Posterior cingulate gyrus (tissue), 11 donors: Measurements from ENCODE around the gene ZNF697.

Experiments used
- DNase-seq, 10 donors: peaks; one replicate each; pipeline versions ENCODE4 v3.0.0 to v3.0.0-alpha.2; 2020 to 2021; ENCODE audit warnings: mixed read lengths in 3 of 10
- intact Hi-C: fragments of 100-400 bp; cut with DNase I; formaldehyde crosslinking; loops from one replicate; pipeline ENCODE4 v1.15.1; 2023

ZNF697 gene

DNA sequence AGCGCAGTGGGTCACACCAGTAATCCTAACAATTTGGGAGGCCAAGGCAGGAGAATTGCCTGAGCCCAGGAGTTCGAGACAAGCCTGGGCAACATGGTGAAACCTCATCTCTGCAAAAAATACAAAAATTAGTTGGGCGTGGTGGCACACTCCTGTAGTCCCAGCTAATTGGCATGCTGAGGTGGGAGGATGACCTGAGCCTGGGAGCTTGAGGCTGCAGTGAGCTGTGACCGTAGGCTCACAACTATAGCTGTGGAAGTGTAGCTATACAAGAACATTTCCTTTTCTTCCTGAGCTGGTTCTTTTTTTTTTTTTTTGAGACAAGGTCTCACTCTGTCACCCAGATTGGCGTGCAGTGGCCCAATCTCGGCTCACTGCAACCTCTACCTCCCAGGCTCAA is 19.1 kb upstream of the ZNF697 start:
- DNase-seq: no peak
- intact Hi-C loops: no loop called here

DNA sequence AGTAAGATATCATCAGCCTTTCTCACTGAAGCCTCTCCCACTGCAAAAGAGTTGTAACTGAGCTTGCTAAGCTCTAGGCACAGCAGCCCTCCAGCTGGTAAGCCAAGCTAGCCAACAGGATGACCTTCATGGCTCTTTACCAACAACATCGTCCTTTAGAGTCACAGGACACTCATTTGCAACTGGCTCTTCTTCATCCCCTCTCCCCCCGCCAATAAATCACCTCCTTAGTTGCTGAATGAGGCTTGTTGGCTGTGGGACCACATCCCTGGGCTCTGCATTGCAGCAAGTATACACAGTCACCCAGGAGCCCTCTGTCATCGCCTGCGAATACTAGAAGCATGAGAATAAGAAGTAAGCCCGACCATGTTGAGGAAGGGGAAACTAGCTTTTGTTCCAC is 16.0 kb upstream of the ZNF697 start:
- DNase-seq: no peak

DNA sequence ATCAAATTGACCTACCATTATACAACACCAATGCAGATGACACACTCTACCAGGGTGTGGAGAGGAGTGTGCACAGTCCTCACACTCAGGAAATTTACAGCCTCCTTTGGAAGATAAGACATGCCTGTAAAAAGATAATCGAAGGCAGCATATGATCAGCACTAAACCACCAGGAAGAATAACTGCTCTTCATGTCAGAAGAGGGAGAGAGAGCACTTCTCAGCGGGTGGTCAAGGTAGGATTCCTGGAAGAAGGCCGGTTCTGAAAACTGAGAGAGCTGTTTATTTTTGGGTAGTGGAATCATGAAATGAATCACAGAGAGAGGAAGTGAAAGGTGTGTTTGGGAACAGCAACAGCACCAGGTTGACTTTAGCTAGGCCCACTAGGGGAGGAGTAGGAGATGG is 14.0 kb upstream of the ZNF697 start:
- intact Hi-C loops: loop anchor here (5.0 kb wide), 1 partner anchor 115 kb away; no protein-coding TSS in a partner anchor

More for the DNA sequence above, 16.0 kb upstream of the ZNF697 start:
- intact Hi-C loops: loop anchor here (5.0 kb wide), 1 partner anchor 117 kb away; no protein-coding TSS in a partner anchor

DNA sequence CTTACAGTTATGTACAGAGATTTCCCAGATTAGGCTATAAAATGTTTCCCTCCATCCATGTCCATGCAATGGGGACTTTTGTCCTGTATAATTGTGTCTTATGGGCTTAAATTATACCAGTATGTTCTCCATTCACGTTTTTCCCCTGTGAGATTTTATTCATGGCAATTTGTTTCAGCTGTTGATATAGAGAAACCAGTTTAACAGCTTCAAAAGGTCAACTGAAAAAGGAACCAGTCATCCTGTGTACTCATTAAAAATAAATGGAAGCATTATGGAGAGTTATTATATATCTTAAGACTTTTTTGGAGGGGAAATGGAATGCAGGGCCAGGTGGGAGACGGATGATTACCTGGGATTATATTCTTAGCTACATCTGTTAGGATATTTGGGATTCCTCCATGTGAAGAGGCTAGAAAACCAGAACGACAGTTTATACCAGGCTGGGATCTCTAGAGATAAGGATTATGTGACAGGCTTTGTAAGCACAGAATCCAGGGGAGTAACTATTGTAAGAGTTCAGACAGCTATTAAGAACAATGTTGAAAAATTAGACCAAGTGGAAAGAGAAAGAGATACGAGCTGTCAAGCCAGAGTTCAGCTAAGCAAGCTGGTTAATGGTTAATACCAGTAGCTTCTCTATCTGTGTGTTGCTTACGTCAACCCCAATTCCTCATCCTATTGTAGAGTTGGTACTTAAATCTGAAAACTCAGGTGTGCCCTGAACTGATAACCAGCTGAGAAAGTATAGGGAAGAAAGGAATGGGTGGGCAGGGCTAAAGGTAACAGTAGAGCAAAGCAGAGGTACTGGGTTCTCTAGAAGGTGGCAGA is 12.4 kb upstream of the ZNF697 start:
- intact Hi-C loops: loop anchor here (5.0 kb wide), 1 partner anchor 113 kb away; no protein-coding TSS in a partner anchor
- no peak for DNase-seq

More for the DNA sequence above, 14.0 kb upstream of the ZNF697 start:
- no peak for DNase-seq

DNA sequence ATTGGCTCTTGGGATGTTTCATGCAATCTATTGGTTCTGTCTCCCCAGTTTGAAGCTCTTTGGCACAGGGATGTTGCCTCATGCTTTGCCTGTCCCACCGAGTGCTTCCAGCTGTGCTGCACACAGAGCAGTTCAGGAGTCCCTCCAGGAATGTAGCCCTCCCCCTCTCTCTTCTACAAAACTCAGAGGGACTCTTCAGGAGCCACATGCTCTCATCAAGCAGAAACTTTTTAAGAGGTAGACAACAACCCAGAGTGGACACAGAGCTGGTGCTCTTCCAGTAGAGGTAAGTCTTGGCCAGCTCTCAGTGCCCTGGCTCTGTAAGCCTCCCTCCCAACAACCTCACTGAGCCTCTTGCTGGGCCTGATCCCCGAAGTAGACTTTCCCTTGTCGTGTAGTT is 11.6 kb upstream of the ZNF697 start:
- DNase-seq: no peak
- intact Hi-C loops: loop anchor here (5.0 kb wide), 1 partner anchor 112 kb away; no protein-coding TSS in a partner anchor

DNA sequence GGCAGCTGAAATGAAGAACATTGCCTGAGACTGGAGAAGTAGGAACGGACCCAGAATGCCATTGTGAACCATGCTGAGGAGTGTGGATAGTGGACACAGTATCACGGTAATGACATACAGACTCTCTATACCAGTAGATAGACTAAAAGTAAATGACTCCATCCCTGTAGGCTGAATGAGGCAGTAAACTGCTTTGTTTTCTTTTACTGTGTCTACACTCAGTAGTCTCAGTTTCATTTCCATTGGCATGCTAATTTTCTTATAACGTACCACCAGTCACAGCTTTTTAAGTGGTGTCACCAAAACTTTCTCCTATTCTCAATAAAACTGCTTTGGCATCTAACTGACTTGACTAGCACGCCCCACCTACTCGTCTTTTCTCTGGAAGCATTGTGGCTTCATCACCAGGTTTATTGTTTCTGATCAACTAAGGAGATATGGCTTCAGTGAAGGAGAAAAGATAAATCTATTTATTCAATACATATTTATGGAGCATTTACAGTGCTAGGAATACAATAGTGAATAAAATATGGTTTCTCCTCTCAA is 8.4 kb upstream of the ZNF697 start:
- intact Hi-C loops: no loop called here

DNA sequence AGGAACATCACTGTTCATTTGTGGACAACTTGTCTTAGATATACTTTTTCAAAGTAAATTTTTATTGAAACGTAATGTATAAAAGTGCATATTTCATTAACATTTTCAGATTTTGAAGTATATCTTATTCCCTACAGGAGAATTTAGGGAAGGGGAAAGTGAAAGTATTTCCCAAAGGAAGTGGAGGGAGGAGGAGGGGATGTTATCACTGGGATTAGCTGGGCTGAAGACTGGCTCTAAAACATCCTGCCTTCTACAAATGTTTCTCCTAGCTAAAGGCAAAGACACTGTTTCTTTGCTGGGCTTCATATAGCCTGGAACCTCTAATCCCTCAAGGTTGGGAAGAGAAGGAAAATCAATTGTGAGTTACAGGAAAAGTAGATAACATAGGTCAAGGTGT is 7.1 kb upstream of the ZNF697 start:
- intact Hi-C loops: no loop called here
- no peak for DNase-seq

More for the DNA sequence above, 8.4 kb upstream of the ZNF697 start:
- no peak for DNase-seq

DNA sequence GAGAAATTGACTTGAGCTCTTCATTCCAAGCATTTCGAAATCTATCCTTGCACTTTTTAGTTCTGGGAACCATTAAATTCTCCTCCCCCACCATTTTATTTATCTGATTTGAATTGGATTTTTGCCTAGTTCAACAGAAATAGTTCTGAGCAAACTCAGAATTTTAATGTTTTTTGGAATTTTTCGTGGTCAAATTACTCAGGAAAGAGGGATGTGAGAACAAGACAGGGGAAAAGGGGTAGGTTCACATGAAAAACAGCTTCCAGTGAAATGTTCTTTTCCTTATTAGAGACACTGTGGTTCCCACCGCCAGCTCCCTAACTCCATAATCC is 5.7 kb upstream of the ZNF697 start:
- DNase-seq: no peak
- intact Hi-C loops: no loop called here

DNA sequence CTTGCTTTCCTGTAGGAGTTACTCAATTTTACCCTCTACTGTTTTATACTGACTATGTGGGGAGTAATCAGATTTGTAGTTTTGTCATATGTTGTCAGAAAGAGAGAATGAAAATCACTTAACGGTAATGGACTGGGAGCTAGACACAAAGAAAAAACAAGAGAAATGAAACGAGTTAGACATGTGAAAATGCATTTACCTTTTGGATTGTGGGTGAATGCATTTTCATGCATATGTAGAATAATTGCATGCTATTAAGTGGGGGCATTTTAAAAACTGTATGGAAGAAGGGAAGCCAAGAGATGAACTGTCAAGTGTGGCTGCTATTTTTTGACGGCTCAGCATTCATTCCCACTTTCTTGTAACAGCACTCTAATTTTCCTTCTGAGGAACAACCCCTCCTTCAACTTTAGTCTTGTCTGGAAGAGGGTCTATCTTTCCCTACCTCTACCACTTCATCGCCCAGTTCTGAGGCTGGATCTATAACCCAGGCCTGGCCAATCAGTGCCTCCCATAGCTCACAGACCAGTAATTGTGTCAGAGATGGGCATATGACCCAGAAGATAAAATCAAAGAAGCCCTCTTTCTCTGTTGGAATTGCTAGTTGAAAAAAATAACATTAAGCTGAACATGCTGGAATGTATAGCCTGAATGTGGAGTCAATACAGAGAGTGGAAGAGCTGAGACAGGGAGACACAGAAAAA is 5.2 kb upstream of the ZNF697 start:
- intact Hi-C loops: no loop called here
- no peak for DNase-seq

DNA sequence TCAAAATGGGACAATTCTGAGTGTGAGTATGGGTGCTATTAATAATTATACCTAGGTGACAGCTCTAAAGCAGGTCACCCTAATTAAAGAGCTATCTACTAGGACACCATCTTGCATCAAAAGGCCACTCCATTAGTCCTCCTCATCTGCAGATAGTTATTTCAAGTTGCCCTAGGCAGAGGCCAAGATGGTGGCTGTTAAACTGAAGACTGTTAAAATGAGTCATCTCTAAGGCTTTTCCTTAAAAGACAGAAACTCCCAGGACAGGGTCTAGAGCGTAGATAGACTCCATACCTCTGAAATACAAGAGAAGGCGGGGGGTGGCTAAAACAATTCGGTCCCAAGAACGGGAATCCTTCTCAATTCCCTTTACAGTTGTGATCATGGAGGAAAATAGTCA is 4.5 kb upstream of the ZNF697 start:
- DNase-seq: no peak
- intact Hi-C loops: no loop called here

DNA sequence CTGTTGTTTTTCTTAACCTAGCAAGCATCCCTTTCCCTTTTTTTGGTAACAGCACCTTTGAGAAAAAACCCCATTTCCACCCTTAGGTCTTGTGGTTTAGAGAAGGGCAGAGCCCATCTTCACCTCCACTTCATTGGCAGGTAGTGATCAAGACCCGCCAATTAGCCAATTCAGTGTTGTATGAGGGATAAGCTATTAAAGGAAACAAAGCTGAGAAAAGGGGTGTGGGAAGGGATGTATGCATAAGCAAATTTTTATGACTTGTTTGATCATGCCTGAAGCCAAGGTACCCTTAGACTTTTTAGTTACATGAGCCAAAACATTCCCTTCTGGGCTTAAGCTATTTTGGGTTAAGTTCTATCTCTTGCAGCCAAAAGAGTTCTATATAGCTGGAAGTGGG is 3.6 kb upstream of the ZNF697 start:
- no peak for DNase-seq
- intact Hi-C loops: no loop called here

DNA sequence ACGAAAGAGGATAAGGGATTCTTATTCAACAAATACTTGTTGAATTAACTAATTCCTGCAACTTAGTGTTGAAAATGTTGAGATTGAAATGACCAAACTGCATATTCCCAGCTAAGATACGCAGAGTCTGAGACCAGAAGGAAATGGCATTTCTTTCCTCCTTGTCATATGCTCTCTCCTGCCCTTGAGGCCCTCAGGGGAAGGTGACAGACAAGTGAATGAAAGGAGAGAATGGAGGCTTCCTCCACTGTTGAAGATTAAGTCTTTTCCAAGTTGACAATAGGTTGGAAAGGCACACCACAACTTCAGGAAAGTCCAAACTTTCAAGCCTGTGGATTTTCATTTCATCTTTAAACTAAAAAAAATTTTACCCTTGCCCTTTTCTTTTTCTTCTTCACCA is 3.1 kb upstream of the ZNF697 start:
- intact Hi-C loops: no loop called here
- DNase-seq: no peak

DNA sequence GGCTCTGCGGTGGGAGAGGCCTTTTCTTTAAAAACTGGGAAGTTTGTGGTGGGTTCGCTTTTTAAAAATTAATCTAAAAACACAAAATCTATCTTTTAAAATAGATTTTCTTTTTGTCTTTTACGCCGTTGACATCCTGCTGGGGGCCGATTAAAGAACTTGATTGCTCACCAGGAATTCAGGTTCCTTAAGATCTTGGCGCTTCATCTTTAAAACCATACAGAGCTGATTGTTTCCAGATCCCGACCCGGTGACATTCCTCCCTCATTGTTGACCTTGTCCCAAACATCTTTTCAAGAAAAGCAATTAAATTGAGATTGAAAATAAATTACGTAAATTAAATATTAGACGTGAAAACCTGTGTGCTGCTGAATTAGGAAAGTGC is 546 bp upstream of the ZNF697 start:
- intact Hi-C loops: loop anchor here (1.0 to 5.0 kb wide), 3 partner anchors 18 to 36 kb away; no protein-coding TSS in a partner anchor
- no peak for DNase-seq

DNA sequence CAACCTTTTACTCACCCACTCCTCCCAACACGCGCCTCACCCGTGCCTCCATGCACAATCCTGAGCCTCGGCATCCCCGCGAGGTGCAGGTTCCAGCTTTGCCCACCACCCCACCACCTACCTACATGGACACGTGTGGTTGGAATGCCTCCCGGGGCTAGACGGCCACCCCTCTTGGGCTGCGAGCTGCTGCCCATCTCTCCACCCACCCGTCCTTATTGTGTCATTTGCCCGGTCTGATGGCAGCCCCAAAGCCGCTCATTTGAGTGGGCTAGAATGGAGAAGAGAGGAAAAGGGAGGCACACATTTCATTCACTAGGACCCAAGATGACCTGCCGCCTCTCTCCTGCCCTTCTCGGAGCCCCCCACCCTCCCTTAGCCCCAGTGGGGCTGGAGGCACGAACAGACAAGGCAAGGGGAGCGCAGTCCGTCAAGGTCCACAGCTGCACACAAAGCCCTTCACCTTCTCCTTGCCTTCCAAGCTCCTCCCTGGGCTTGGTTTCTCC is 785 bp downstream of the ZNF697 start:
- DNase-seq: peak in 5 of 10 donors; percentile 9 to 85 (median 69)
- intact Hi-C loops: loop anchor here (5.0 kb wide), 1 partner anchor 35 kb away; no protein-coding TSS in a partner anchor

DNA sequence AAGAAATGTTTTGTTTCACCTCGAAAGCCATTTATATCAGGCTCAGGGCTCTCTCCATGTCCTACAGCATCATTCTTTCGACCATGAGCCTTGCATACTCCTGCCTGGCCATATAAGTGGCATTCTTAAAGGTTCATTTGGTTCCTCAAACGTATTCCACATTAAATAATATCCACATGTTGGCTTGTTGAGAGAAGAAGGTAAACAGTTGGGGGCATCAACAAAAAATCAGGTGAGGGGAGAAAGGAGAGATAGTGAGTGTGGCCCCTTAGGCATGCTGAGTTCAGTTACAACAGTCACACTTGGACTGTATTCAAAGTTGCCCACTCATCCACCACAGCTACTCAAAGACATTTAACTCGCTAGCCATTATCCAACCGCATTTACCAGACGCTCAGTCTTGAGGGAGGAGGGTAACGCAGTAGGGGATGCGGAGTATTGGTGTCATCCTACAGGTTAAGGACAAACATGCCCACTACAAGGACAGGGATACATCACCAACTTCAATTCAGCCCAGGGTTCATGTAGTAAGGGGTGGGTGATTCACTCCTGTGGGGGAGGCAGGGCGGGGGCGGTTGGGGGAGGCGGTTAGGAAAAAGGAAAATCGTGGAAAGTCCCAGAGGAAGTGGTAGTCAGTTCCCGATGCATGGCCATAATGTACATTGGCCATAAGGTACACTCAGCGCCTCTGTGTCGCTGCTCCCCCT is 1.4 kb downstream of the ZNF697 start:
- no peak for DNase-seq
- intact Hi-C loops: loop anchor here (5.0 kb wide), 1 partner anchor 34 kb away; no protein-coding TSS in a partner anchor

DNA sequence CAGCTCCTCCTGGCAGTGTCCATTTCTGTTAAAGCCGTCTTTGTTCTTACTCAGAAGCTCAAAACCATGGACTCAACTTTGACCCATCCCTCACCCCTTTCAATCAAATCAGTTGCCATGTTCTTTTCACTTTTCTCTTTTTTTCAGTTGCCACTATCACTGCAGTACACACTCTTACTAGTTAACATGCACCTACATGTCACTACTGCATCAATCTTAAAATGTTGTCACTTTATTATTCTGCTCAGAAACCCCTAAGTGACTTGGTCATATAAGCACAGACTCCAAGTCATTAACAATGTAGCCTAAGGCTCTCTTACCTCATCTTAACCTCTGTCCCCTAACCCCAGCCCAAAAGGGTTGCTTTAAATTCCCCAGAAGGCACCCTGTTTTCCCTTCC is 9.0 kb downstream of the ZNF697 start:
- DNase-seq: no peak

DNA sequence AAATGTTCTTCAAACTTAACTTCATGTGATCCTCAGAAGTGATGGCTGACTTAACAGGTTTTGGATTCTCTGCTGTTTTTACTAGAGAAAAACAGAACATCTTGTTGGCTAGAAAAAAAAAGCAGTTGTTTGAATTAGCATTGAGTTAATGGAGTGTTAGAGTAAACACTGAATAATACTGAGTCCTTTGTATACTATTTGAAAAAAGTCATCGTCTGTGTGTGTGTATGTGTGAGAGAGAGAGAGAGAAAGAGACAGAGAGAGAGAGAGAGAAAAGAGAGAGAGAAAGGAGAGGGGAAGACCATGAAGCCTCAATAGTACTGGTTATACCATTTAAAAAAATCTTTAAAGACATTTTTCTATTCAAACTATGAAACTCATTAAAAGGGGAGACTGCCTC is 10.4 kb downstream of the ZNF697 start:
- intact Hi-C loops: no loop called here
- no peak for DNase-seq

More for the DNA sequence above, 9.0 kb downstream of the ZNF697 start:
- intact Hi-C loops: no loop called here

DNA sequence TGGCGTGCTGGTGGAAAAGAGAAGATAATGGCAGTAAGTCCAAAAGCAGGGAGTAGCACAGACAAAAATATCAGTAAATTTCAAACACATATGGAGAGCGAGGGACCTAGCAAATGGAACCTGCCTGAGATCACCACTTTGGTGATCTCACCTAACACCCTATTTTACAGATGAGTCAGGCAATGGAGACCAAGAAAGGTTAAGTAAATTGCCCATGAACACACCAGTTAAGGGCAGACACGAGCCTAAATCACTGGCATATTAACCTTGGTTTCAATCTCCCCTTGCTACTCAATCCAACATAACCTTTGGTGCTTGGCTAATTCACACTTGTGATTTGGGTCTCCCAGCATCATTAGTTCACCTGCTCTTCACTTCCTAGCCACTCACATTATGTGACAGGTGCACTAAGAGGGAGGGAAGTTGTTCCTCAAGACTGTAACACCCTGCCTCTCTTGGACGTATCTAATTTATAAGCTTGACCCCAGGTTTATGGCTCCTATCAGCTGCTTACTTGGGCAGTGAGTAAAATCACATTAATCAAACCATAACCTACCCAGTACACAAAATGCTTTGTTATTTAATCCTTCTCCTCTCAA is 11.5 kb downstream of the ZNF697 start:
- intact Hi-C loops: no loop called here
- no peak for DNase-seq

DNA sequence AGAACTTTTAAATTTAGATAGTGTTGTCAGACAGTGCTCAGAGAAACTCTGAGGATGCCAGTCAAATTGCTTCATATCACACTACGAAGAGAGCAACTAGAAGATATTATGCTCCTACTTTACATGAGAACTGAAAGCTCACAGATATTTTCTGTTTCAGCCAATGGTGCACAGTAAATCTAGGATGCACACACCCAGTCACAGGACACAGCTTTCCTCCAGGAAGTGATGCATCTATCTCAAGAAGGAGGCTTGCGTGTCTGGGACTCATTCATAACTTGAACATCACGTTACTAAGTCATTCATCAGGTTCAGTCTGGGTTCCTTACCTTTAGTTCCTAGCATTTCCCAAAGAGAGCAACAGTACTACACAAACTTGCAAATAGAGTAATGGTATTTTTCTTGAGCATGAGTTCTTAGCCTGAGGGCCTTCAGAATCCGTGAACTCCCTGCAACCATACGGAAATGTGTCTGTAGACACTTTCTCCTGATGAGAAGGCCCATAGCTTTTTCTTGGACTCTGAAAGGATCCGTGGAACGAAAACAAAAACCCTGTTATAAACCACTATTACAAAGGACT is 12.2 kb downstream of the ZNF697 start:
- no peak for DNase-seq
- intact Hi-C loops: no loop called here

DNA sequence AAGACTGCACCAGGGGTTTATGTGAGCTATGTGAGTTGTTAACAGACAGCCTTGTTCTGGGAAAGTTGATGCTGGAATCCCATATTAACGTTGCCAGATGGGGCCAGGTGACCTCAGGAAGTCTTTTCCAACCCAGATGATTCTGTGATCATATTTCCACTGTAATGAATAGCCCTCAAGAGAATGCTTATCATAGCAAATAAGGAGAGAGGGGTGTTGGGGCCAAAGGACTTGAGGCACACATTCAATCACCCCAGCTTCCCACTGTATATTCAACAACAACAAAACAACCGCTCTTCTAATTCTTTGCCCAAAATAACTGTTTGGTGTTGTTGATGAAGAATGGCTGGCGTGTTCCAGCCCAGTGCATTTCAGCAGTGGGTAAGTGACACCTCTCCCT is 14.1 kb downstream of the ZNF697 start:
- intact Hi-C loops: no loop called here
- DNase-seq: no peak
